Renal cortex interstitium (tissue), 3 donors: Measurements from ENCODE around the gene CDK8. TPM values are rescaled to one million over a fixed set of nuclear protein-coding genes. Genes with fewer than 3 reads are reported as not detected.

Source experiments
- polyA plus RNA-seq, 3 donors: library from polyadenylated mRNA; unstranded; fragments of 120-200 nt; gene quantifications; one replicate each; pipeline ENCODE4 v1.2.1, GENCODE V29; 2013; ENCODE audit not compliant: insufficient read length in 3 of 3

Gene CDK8
- polyA plus RNA-seq, 3 donors, result 19.1 to 25.2 (median 23.5) TPM

Other genes starting within 250 kb of the CDK8 start
- gene SHISA2, start 202.1 kb upstream of the CDK8 start, polyA plus RNA-seq, result 10 to 100 TPM; 60.9 to 67.6 (median 65.5) TPM
- gene RNF6, start 31.8 kb upstream of the CDK8 start, polyA plus RNA-seq, result 10 to 100 TPM; 33.4 to 38.6 (median 34.5) TPM